ENCODE measurements around the gene COMMD6.

DNA sequence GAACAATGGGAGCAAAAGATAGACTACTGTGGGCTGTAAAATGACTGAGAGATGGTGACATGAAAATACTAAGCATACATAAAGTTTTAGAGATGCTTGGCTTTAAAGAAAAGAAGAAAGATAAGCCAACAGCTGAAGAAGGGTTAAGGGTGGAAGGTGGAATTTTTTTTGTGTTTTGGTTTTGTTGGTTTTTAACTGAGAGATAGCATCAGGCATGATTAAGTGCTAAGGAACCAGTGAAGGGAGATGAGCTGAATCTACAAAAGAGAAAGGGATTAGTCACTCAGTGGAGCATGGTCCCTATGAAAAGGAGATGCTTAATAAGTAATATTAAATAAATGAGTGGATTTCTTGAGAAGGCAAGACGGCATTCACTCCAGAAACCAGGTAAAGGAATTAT is 43.1 kb downstream of the COMMD6 start:
- TF ChIP-seq CTCF (IDR thresholded peaks at IDR 0.05; ENCODE audit: insufficient read depth, low read depth, low read length) (no peak), EZH2 (IDR thresholded peaks at IDR 0.05; ENCODE audit: insufficient read depth, low read length) (no peak)
